Cardiac fibroblast (primary cell): ENCODE data around the gene ZNF804A.

Experiments
- DNase-seq, 2 donors: peaks; one replicate each; pipeline versions ENCODE4 v3.0.0 to v3.0.0-alpha.2; 2010; ENCODE audit warnings: low read depth in 2 of 2
- H3K4me3 ChIP-seq, 2 donors: replicated peaks in 1 of 2; 1 replicate in 1 of 2; 2 replicates in 1 of 2; pipeline ENCODE4 v1.5.1; 2011; ENCODE audit warnings: low read depth in 2 of 2, low read length in 2 of 2, mild to moderate bottlenecking in 2 of 2, moderate library complexity in 1 of 2
- TF ChIP-seq, protein P1 (sequence below): IDR thresholded peaks from one replicate; pipeline ENCODE4 v1.5.1; 2011; ENCODE audit warnings: low read depth, mild to moderate bottlenecking, low read length, inconsistent platforms

ZNF804A gene

DNA sequence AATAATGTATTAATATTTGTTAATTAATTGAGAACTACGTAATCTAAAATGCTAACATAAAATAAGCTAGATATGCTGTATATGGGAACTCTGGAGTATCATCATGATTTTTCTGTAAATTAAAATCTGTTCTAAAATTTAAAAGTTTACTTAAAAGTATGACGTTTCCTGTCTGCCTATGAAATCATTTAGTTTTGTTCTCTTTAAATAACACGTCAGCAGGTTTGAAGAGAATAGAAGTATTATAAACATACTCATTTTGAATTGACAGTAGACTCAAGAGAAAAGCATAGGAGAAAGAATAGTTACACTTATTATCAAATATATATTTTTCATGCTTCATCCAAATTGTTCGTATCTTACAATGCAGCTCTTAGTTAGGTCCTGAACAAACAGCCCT is 19.1 kb upstream of the ZNF804A start:
- DNase-seq = no peak
- no peak overlapping the region for H3K4me3 ChIP-seq
- TF ChIP-seq, protein P1, sequence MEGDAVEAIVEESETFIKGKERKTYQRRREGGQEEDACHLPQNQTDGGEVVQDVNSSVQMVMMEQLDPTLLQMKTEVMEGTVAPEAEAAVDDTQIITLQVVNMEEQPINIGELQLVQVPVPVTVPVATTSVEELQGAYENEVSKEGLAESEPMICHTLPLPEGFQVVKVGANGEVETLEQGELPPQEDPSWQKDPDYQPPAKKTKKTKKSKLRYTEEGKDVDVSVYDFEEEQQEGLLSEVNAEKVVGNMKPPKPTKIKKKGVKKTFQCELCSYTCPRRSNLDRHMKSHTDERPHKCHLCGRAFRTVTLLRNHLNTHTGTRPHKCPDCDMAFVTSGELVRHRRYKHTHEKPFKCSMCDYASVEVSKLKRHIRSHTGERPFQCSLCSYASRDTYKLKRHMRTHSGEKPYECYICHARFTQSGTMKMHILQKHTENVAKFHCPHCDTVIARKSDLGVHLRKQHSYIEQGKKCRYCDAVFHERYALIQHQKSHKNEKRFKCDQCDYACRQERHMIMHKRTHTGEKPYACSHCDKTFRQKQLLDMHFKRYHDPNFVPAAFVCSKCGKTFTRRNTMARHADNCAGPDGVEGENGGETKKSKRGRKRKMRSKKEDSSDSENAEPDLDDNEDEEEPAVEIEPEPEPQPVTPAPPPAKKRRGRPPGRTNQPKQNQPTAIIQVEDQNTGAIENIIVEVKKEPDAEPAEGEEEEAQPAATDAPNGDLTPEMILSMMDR = no peak

DNA sequence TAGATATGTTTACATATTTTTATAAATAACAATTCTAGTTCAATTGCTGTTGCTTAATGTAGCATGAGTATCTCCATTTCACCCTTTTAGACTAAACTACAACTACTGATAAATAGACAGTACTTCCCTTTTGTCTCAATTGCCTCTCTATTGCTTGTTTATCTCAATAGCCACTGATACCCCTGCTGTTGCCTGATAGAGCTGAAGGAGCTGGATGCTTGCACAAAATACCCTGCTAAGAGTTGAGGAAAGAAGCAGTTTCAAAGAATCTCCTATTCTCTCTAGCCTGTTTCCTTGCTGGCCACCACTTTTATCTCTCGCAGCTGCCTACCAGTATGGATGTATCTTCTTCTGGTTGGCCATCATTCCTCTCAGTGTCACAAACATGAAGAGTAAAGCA is 16.9 kb upstream of the ZNF804A start:
- TF ChIP-seq, protein P1 = no peak
- DNase-seq = no peak
- H3K4me3 ChIP-seq = no peak overlapping the region

DNA sequence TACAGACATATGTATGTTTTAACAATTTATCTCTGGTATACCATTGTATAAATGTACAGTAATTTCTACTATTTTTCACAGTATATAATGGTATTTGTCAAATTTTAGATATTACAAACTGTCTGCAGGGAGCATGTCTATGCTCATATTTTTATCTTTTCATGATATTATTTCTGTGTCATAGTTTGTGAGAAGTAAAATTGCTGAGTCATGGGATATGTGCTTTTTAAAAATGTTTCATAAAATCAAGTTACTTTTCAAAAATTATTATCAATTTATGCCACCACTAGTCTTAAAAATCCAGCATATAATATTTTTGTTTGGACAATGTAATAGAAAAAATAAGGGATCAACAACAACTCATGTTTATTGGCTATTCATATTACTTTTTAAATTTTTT is 9.1 kb upstream of the ZNF804A start:
- no peak overlapping the region for H3K4me3 ChIP-seq
- TF ChIP-seq, protein P1 = no peak
- no peak for DNase-seq

DNA sequence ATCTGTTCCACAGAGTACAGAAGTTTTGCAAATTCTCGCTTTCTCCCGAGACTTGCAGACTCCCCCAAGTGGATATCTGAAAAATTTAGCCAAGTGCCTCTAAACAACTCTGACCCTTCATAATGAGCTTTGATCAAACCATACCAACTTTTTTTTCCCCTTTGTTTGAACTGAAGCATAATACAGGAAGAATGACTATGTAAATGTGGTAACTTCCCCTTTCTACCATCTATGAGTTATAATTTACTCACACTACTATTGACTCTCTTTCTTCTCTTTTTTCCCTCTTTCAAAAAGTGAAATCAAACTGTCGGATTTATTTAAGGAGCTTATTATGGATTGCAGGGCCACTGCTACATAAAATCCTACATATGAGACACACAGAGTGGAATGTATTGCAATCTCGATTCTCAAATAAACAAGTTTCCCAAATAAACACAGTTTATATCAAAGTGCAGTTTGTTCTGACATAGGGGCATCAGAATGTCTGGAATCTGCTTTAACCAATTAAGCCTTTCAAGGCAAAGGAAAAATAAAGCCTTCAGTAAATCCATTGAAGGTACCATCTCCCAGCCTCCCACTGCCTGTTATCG is 1.4 kb upstream of the ZNF804A start:
- peak overlapping the region; percentile 61 to 62 for H3K4me3 ChIP-seq
- peak; percentile 23 to 44 for DNase-seq
- TF ChIP-seq, protein P1 = no peak

DNA sequence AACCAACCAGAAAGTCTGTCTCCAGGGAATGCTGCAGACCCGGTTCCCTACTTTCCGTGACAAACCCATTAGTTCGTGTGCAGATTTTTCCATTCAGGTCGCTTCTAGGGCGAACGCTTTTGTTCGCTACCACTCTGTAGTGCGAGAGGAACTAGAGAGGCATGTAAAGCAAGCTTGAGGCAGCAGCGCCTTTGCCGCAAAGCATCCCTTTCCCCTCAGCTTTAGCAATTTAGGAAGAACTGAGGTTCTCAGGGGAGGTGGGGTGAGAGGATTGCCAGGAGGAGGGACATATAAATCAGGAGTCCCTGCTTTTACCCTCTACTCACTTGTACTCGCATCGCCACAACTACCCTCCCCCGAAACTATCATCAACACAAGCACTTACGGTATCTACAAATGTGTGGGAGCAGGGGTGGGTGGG is 748 bp upstream of the ZNF804A start:
- DNase-seq = peak; percentile 29 to 31
- peak overlapping the region; percentile 61 to 62 for H3K4me3 ChIP-seq
- TF ChIP-seq, protein P1 = no peak

DNA sequence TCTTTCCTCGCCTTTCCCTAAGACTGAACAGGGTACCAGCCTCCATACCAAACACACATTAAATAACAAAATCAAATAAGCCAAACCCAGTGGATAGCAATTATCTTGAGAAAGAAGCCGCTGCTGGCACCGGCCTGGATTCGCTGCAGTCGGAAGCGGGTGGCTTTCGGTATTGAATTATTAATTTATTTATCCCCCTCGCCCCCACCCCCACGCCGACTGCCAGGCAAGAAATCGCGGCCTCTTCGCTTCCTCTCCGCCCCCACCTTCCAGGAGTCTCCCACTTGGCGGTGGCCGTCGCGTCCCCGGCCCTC is 370 bp upstream of the ZNF804A start:
- TF ChIP-seq, protein P1 = no peak

More for the DNA sequence above, 370 bp upstream of the ZNF804A start:
- peak overlapping the region; percentile 61 to 62 for H3K4me3 ChIP-seq
- DNase-seq = no peak
